Endothelial cell of umbilical vein (primary cell): ENCODE results near the gene MYO1C.

Experiments
- POLR2AphosphoS5 ChIP-seq: IDR thresholded peaks from 2 replicates; pipeline ENCODE4 v1.6.1; 2012; ENCODE audit warnings: low read depth, mild to moderate bottlenecking, control low read depth, low read length, moderate library complexity; ENCODE audit not compliant: insufficient read depth
- TF ChIP-seq, protein P1 (sequence below), 2 donors: IDR thresholded peaks; 1 replicate in 1 of 2; 2 replicates in 1 of 2; pipeline ENCODE4 v1.5.1; 2011; ENCODE audit warnings: low read length in 2 of 2, mild to moderate bottlenecking in 2 of 2, moderate library complexity in 2 of 2, control low read depth in 1 of 2, inconsistent platforms in 1 of 2, low read depth in 1 of 2; ENCODE audit not compliant: insufficient read depth in 1 of 2; ENCODE audit errors: extremely low read depth in 1 of 2

GRCh38 chr17:1488826-1489270, 3.6 kb downstream of the MYO1C start:
- TF ChIP-seq, protein P1, sequence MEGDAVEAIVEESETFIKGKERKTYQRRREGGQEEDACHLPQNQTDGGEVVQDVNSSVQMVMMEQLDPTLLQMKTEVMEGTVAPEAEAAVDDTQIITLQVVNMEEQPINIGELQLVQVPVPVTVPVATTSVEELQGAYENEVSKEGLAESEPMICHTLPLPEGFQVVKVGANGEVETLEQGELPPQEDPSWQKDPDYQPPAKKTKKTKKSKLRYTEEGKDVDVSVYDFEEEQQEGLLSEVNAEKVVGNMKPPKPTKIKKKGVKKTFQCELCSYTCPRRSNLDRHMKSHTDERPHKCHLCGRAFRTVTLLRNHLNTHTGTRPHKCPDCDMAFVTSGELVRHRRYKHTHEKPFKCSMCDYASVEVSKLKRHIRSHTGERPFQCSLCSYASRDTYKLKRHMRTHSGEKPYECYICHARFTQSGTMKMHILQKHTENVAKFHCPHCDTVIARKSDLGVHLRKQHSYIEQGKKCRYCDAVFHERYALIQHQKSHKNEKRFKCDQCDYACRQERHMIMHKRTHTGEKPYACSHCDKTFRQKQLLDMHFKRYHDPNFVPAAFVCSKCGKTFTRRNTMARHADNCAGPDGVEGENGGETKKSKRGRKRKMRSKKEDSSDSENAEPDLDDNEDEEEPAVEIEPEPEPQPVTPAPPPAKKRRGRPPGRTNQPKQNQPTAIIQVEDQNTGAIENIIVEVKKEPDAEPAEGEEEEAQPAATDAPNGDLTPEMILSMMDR (IDR thresholded peaks at IDR 0.05; ENCODE audit: extremely low read depth in 1 of 2, insufficient read depth in 1 of 2, low read depth in 1 of 2, low read length in 2 of 2) = no peak
- no peak for TF ChIP-seq POLR2AphosphoS5
